Measurements from ENCODE around the gene RTL10. TPM values are rescaled to one million over a fixed set of nuclear protein-coding genes. Genes with fewer than 3 reads are reported as not detected.

RTL10 gene
- total RNA-seq, 3 donors from 2014 or later, result 10.1 to 12.2 (median 11.9) TPM

- no peaks in the 10 kb centered on the region for H3K4me1 ChIP-seq (ENCODE audit: low read depth)
- H3K36me3 ChIP-seq (ENCODE audit: low read depth), result no peaks in the 10 kb centered on the region
- no peak for DNase-seq
- intact Hi-C loops (cut with DNase I, micrococcal nuclease), result no loop called here
- no peak overlapping the region for H3K4me3 ChIP-seq
- no peak for TF ChIP-seq CTCF (IDR thresholded peaks at IDR 0.05)
- no peak for ATAC-seq
- H3K9me3 ChIP-seq, result no peaks in the 10 kb centered on the region
Observed at GRCh38 chr22:19827341-19828034, 27.2 kb downstream of the RTL10 start.

GRCh38 chr22:19826619-19826950 is 28.1 kb downstream of the RTL10 start:
- H3K4me1 ChIP-seq (ENCODE audit: low read depth), result no peaks in the 10 kb centered on the region
- ATAC-seq, result no peak
- TF ChIP-seq CTCF (IDR thresholded peaks at IDR 0.05), result no peak
- intact Hi-C loops (cut with DNase I, micrococcal nuclease), result no loop called here
- H3K9me3 ChIP-seq, result no peaks in the 10 kb centered on the region
- no peak overlapping the region for H3K4me3 ChIP-seq
- no peak for DNase-seq
- no peaks in the 10 kb centered on the region for H3K36me3 ChIP-seq (ENCODE audit: low read depth)

DNA sequence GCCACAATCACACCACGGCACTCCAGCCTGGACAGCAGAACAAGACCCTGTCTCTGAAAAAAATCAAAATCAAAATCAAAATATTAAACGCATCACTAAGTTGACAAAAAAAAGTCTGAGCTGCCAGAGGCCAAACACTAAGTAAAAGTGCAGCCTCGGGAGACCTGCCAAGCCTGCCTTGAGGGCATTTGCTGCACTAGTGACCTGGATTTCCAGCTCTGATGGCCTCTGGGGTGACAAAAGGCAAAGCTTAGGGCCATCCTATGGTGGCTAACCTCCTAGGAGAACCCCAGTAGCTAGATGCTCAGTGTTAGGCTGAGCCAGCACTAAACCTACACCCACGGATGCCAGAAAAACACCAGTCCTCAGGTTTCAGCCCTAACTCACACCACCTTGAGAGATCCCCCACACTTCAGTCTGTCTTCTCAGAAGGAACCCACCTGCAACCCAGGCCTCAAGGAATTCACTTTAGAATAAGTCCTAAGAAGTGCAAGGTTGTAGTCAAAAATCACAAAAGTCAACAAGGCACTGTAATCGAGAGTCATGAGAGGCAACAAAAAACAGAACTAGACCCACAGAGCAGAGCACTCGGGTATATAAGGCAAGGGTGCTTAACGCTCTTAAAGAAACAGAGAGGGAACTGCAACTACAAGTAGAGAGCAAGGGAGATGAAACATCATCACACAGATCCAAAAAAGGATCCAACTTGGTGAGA is 28.6 kb downstream of the RTL10 start:
- TF ChIP-seq CTCF (IDR thresholded peaks at IDR 0.05), result no peak
- no peak for ATAC-seq
- Histone ChIP-seq H3K4me3 (no peak overlapping the region), H3K36me3 (ENCODE audit: low read depth) (no peaks in the 10 kb centered on the region), H3K4me1 (ENCODE audit: low read depth) (no peaks in the 10 kb centered on the region), H3K9me3 (no peaks in the 10 kb centered on the region)
- DNase-seq, result no peak
- intact Hi-C loops (cut with DNase I, micrococcal nuclease), result no loop called here

- Histone ChIP-seq H3K36me3 (ENCODE audit: low read depth) (no peaks in the 10 kb centered on the region), H3K9me3 (no peaks in the 10 kb centered on the region), H3K4me3 (no peak overlapping the region), H3K4me1 (ENCODE audit: low read depth) (no peaks in the 10 kb centered on the region)
- no peak for ATAC-seq
- peak in 1 of 3 donors; percentile 19 for DNase-seq
- TF ChIP-seq CTCF (IDR thresholded peaks at IDR 0.05), result no peak
- intact Hi-C loops (cut with DNase I, micrococcal nuclease), result no loop called here
Observed at GRCh38 chr22:19824926-19825339, 29.7 kb downstream of the RTL10 start.

DNA sequence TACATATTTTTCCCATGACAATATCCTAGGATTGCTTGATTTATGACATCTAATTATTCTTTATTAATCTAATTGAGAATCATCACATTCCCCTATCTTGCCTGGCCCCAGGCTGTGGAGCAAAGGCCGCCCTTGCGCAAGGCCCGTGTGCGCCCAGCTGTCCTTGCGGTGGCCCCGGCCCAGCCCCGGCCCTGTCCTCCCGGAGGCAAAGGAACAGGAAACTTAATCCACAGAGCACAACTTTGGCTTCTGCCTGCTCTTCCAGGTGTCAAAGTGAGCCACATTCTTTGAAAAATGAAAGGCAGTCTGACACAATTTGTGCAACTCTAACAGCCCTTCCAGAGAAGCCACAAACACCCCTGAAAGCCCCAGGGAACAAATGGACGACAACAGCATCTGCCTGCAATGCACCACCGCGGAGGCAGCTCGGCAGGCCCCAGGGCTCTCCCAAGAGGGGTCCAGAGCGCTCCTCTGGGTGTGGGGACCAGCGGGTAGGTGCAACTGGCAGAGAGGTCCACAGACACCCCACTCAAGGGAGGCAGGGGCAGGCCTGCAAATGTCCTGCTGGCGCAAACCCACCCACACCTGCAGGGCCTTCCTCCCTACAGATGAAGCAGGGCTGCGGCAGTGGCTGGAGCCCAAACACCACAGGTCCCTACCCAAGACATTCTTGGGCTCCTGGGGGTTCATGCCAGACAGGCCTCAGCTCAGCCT is 30.3 kb downstream of the RTL10 start:
- intact Hi-C loops (cut with DNase I, micrococcal nuclease), result no loop called here
- TF ChIP-seq CTCF (IDR thresholded peaks at IDR 0.05), result no peak
- no peaks in the 10 kb centered on the region for H3K9me3 ChIP-seq
- H3K4me1 ChIP-seq (ENCODE audit: low read depth), result no peaks in the 10 kb centered on the region
- H3K4me3 ChIP-seq, result no peak overlapping the region
- H3K36me3 ChIP-seq (ENCODE audit: low read depth), result no peaks in the 10 kb centered on the region
- peak in 1 of 3 donors; percentile 36 for DNase-seq
- no peak for ATAC-seq
